ENCODE results near the gene DMRTC1. TPM values are rescaled to one million over a fixed set of nuclear protein-coding genes. Genes with fewer than 3 reads are reported as not detected.
"Not testable (repeated sequence)": the region's sequence is repeated elsewhere in the genome, so short reads cannot be mapped to it uniquely, and the experiment has no call there.

DMRTC1 gene
- total and polyA plus RNA-seq, 5 donors from 2014 or later = 0.21 to 0.26 TPM; not detected in 3

DNA sequence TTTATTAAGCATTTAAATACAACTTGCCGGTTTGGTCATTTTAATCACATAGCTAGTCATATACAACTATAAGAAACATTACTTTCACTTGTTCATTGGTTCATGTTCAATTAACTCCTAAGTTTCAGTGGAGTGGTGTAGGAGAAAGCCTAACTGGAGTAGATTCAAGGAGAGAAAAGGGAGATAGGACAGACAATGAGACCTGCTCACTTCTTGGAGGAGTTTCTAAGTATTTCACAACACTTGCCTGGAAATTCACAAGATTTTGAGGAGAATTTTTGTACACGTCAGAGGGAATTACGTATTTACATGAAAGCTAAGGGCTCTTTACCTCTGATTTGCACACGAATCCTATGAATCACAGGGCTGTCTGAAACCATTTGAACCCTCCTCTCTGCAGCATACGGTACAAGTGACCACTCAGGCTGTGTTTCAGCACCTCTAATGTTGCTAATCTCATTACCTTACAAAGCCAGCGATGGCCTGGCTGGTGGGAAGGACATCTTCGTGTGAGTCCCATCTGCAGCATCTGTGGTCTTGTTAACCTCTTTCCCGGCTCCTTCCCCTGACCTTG, 6.7 kb downstream of the DMRTC1 start:
- H3K9me3 ChIP-seq (ENCODE audit: control insufficient read depth in 2 of 2, low read length in 2 of 2); H3K4me3 Mint-ChIP-seq; H3K27me3 Mint-ChIP-seq; H3K4me1 ChIP-seq (ENCODE audit: control insufficient read depth, insufficient read depth, low read length, poor library complexity, severe bottlenecking); H3K27ac Mint-ChIP-seq; H3K27me3 ChIP-seq (ENCODE audit: control insufficient read depth, insufficient read depth, low read length); DNase-seq; H3K36me3 Mint-ChIP-seq; H3K36me3 ChIP-seq (ENCODE audit: control insufficient read depth, insufficient read depth, low read length); H3K4me1 Mint-ChIP-seq; ATAC-seq (ENCODE audit: low read depth in 2 of 2); H3K27ac ChIP-seq (ENCODE audit: insufficient read depth, low read length, poor library complexity, severe bottlenecking); H3K4me3 ChIP-seq (ENCODE audit: low read depth, low read length); H3K9me3 Mint-ChIP-seq: not testable (repeated sequence)

DNA sequence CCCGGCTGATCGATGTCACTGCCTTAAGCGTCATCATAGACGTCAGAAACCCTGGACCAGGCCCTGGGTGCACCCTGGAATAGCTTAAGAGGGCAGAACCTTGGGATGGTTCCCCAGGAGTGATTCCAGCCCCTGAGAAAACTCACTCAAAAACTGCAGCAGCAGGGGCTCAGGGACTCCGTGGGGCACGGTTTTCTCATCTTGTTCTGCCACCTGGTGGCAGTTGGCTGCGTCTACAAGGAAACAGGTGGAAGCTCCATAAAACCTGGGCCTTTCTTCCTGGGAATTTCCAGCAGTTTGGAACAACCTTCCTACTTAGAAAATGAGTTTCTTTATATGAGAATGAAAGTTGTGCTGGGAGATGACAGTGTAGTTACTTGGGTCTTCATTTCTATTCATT, 7.2 kb downstream of the DMRTC1 start:
- not testable (repeated sequence) for H3K9me3 Mint-ChIP-seq; H3K4me3 ChIP-seq (ENCODE audit: low read depth, low read length); H3K36me3 Mint-ChIP-seq; H3K4me1 Mint-ChIP-seq; DNase-seq; H3K27me3 Mint-ChIP-seq; H3K9me3 ChIP-seq (ENCODE audit: control insufficient read depth in 2 of 2, low read length in 2 of 2); H3K27ac ChIP-seq (ENCODE audit: insufficient read depth, low read length, poor library complexity, severe bottlenecking); H3K27ac Mint-ChIP-seq; H3K27me3 ChIP-seq (ENCODE audit: control insufficient read depth, insufficient read depth, low read length); H3K36me3 ChIP-seq (ENCODE audit: control insufficient read depth, insufficient read depth, low read length); H3K4me3 Mint-ChIP-seq; H3K4me1 ChIP-seq (ENCODE audit: control insufficient read depth, insufficient read depth, low read length, poor library complexity, severe bottlenecking); ATAC-seq (ENCODE audit: low read depth in 2 of 2)

DNA sequence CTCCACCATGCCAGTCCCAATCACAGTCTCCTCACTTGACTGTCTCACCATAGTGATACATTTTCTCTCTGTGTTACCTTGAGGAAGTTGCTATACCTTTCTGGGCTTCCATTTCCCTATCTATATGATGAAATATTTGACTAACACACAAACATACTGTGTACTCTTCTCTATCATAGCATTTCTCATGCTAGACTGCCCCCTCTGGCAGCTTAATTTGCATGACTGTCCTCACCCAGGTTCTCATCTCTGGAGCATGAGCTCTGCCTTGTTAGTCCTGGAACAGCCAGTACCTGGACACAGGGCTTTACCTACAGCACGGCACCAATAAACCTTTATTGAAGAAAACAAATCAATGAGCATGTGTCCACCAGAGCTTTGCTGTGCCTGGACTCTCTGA, 11.4 kb downstream of the DMRTC1 start:
- not testable (repeated sequence) for H3K27ac ChIP-seq (ENCODE audit: insufficient read depth, low read length, poor library complexity, severe bottlenecking); H3K36me3 Mint-ChIP-seq; H3K27ac Mint-ChIP-seq; ATAC-seq (ENCODE audit: low read depth in 2 of 2); H3K9me3 ChIP-seq (ENCODE audit: control insufficient read depth in 2 of 2, low read length in 2 of 2); DNase-seq; H3K36me3 ChIP-seq (ENCODE audit: control insufficient read depth, insufficient read depth, low read length); H3K4me3 ChIP-seq (ENCODE audit: low read depth, low read length); H3K4me3 Mint-ChIP-seq; H3K4me1 Mint-ChIP-seq; H3K27me3 Mint-ChIP-seq; H3K27me3 ChIP-seq (ENCODE audit: control insufficient read depth, insufficient read depth, low read length); H3K9me3 Mint-ChIP-seq; H3K4me1 ChIP-seq (ENCODE audit: control insufficient read depth, insufficient read depth, low read length, poor library complexity, severe bottlenecking)

DNA sequence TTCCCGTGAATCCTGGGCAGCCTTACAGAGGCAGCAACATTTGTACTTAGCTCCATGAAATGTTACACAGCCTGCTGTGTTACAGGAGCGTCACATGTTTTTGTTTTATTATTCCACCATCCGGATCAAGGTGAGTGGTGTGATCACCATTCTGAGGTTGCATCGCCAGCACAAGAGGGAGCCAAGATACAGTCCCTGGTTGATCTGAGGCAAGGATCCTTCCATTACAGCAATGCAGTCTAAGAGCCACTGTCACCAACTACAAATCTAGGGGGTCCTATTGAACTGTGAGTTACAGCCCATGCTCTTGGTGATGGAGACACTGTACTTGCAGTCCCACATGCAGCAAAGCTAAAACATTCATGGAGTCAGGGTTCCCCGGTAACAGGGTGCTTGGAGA, 27.5 kb downstream of the DMRTC1 start:
- H3K9me3 Mint-ChIP-seq; ATAC-seq (ENCODE audit: low read depth in 2 of 2); H3K4me3 ChIP-seq (ENCODE audit: low read depth, low read length); H3K27me3 ChIP-seq (ENCODE audit: control insufficient read depth, insufficient read depth, low read length); DNase-seq; H3K9me3 ChIP-seq (ENCODE audit: control insufficient read depth in 2 of 2, low read length in 2 of 2); H3K4me3 Mint-ChIP-seq; H3K27ac ChIP-seq (ENCODE audit: insufficient read depth, low read length, poor library complexity, severe bottlenecking); H3K36me3 Mint-ChIP-seq; H3K27me3 Mint-ChIP-seq; H3K4me1 Mint-ChIP-seq; H3K4me1 ChIP-seq (ENCODE audit: control insufficient read depth, insufficient read depth, low read length, poor library complexity, severe bottlenecking); H3K27ac Mint-ChIP-seq; H3K36me3 ChIP-seq (ENCODE audit: control insufficient read depth, insufficient read depth, low read length): not testable (repeated sequence)

DNA sequence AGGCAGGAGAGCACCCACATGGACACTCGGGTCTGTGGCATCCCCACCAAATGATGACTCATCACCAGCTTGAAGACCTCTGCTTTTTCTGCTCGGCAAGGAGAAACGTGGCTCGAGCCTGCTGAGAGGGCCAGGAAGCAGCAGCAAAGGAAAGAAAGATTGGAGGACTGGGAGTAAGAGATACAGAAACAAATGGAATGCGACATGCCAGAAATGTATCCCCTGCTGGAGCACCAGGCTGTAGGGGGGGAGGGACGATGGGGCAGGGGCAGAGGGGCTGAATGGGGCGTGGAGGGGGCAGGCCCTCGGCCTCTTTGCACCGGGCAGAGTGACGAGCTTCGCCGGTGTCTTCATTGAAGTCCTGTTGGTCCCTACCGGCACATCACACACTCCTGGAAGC, 31.3 kb downstream of the DMRTC1 start, which contains the start of gene FAM236C:
Gene FAM236C, plus strand, starts transcription at position 301 of the 400 bp plus-strand sequence. CDS start 100 bp downstream, outside the sequence.
- H3K27me3 ChIP-seq (ENCODE audit: control insufficient read depth, insufficient read depth, low read length); H3K4me3 Mint-ChIP-seq; H3K4me3 ChIP-seq (ENCODE audit: low read depth, low read length); H3K27ac Mint-ChIP-seq; H3K36me3 ChIP-seq (ENCODE audit: control insufficient read depth, insufficient read depth, low read length); DNase-seq; H3K27me3 Mint-ChIP-seq; H3K4me1 Mint-ChIP-seq; H3K9me3 ChIP-seq (ENCODE audit: control insufficient read depth in 2 of 2, low read length in 2 of 2); H3K36me3 Mint-ChIP-seq; H3K4me1 ChIP-seq (ENCODE audit: control insufficient read depth, insufficient read depth, low read length, poor library complexity, severe bottlenecking); ATAC-seq (ENCODE audit: low read depth in 2 of 2); H3K9me3 Mint-ChIP-seq; H3K27ac ChIP-seq (ENCODE audit: insufficient read depth, low read length, poor library complexity, severe bottlenecking): not testable (repeated sequence)

DNA sequence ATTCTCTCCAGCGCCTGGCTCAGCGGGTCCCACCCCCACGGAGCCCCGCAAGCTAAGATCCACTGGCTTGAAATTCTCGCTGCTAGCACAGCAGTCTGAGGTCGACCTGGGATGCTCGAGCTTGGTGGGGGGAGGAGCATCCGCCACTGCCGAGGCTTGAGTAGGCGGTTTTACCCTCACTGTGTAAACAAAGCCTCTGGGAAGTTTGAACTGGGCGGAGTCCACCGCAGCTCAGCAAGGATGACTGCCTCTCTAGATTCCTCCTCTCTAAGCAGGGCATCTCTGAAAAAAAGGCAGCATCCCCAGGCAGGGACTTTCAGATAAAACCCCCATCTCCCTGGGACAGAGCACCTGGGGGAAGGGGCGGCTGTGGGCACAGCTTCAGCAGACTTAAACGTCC, 53.9 kb downstream of the DMRTC1 start:
- not testable (repeated sequence) for H3K27ac ChIP-seq (ENCODE audit: insufficient read depth, low read length, poor library complexity, severe bottlenecking); H3K4me1 ChIP-seq (ENCODE audit: control insufficient read depth, insufficient read depth, low read length, poor library complexity, severe bottlenecking); ATAC-seq (ENCODE audit: low read depth in 2 of 2); H3K4me3 ChIP-seq (ENCODE audit: low read depth, low read length); H3K4me1 Mint-ChIP-seq; H3K9me3 Mint-ChIP-seq; H3K27me3 Mint-ChIP-seq; H3K27me3 ChIP-seq (ENCODE audit: control insufficient read depth, insufficient read depth, low read length); H3K36me3 ChIP-seq (ENCODE audit: control insufficient read depth, insufficient read depth, low read length); H3K4me3 Mint-ChIP-seq; H3K36me3 Mint-ChIP-seq; H3K9me3 ChIP-seq (ENCODE audit: control insufficient read depth in 2 of 2, low read length in 2 of 2); DNase-seq; H3K27ac Mint-ChIP-seq

DNA sequence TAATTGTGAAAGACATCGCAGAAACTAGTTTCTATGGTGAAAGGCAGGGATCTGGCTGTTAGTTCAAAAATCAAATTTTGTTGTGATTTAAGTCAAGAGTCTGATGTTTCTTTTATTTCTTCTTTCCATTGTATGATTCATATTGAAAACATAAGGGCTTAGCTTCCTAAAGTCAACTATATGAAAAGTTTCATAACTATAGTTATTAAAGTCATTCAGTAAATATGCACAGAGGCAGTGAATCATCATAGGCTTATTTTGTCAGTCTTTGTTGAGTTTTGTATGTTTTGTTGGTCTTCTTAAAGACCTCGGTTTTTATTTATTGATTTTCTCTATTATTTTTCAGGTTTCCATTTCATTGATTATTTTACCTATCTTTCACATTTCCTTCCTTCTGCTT, 60.7 kb downstream of the DMRTC1 start:
- not testable (repeated sequence) for DNase-seq; ATAC-seq (ENCODE audit: low read depth in 2 of 2); H3K9me3 ChIP-seq (ENCODE audit: control insufficient read depth in 2 of 2, low read length in 2 of 2); H3K4me3 ChIP-seq (ENCODE audit: low read depth, low read length); H3K27me3 Mint-ChIP-seq; H3K36me3 ChIP-seq (ENCODE audit: control insufficient read depth, insufficient read depth, low read length); H3K36me3 Mint-ChIP-seq; H3K27ac ChIP-seq (ENCODE audit: insufficient read depth, low read length, poor library complexity, severe bottlenecking); H3K4me3 Mint-ChIP-seq; H3K9me3 Mint-ChIP-seq; H3K27ac Mint-ChIP-seq; H3K4me1 Mint-ChIP-seq; H3K27me3 ChIP-seq (ENCODE audit: control insufficient read depth, insufficient read depth, low read length); H3K4me1 ChIP-seq (ENCODE audit: control insufficient read depth, insufficient read depth, low read length, poor library complexity, severe bottlenecking)

DNA sequence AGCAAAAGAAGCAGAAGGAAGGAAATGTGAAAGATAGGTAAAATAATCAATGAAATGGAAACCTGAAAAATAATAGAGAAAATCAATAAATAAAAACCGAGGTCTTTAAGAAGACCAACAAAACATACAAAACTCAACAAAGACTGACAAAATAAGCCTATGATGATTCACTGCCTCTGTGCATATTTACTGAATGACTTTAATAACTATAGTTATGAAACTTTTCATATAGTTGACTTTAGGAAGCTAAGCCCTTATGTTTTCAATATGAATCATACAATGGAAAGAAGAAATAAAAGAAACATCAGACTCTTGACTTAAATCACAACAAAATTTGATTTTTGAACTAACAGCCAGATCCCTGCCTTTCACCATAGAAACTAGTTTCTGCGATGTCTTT, 106.1 kb downstream of the DMRTC1 start:
- H3K27ac ChIP-seq (ENCODE audit: insufficient read depth, low read length, poor library complexity, severe bottlenecking); DNase-seq; H3K27me3 ChIP-seq (ENCODE audit: control insufficient read depth, insufficient read depth, low read length); H3K9me3 ChIP-seq (ENCODE audit: control insufficient read depth in 2 of 2, low read length in 2 of 2); H3K27me3 Mint-ChIP-seq; H3K4me3 Mint-ChIP-seq; ATAC-seq (ENCODE audit: low read depth in 2 of 2); H3K4me1 ChIP-seq (ENCODE audit: control insufficient read depth, insufficient read depth, low read length, poor library complexity, severe bottlenecking); H3K9me3 Mint-ChIP-seq; H3K36me3 ChIP-seq (ENCODE audit: control insufficient read depth, insufficient read depth, low read length); H3K27ac Mint-ChIP-seq; H3K36me3 Mint-ChIP-seq; H3K4me3 ChIP-seq (ENCODE audit: low read depth, low read length); H3K4me1 Mint-ChIP-seq: not testable (repeated sequence)

All from CD4-positive, CD25-positive, alpha-beta regulatory T cell (primary cell).